Vagina (tissue), 2 donors: ENCODE measurements around the gene SSTR5. TPM values are rescaled to one million over a fixed set of nuclear protein-coding genes. Genes with fewer than 3 reads are reported as not detected.

Experiments used
- DNase-seq, 2 donors: peaks; one replicate each; pipeline ENCODE4 v3.0.0-alpha.2; 2017; ENCODE audit errors: extremely low spot score in 2 of 2
- H3K27ac ChIP-seq: fragments of 200-600 bp; sonication (generic); one replicate; pipeline ENCODE4 v1.5.1; 2019
- H3K27me3 ChIP-seq: fragments of 200-600 bp; sonication (generic); one replicate; pipeline ENCODE4 v1.5.1; 2019
- H3K36me3 ChIP-seq, 2 donors: fragments of 200-600 bp; sonication (generic); one replicate each; pipeline ENCODE4 v1.5.1; 2017 to 2019
- H3K4me1 ChIP-seq: fragments of 200-600 bp; sonication (generic); one replicate; pipeline ENCODE4 v1.5.1; 2019
- H3K4me3 ChIP-seq, 2 donors: fragments of 200-600 bp; sonication (generic); 1 replicate in 1 of 2; 2 replicates in 1 of 2; pipeline ENCODE4 v1.5.1; 2016 to 2019
- H3K9me3 ChIP-seq: fragments of 200-600 bp; sonication (generic); one replicate; pipeline ENCODE4 v1.5.1; 2019
- POLR2A ChIP-seq, 2 donors: fragments of 450-650 bp; IDR thresholded peaks; one replicate each; pipeline ENCODE4 v1.6.1; 2017; ENCODE audit warnings: antibody characterized with exemption in 2 of 2, mild to moderate bottlenecking in 2 of 2, moderate library complexity in 2 of 2
- POLR2AphosphoS5 ChIP-seq, 2 donors: sonication (generic); formaldehyde crosslinking; IDR thresholded peaks; one replicate each; pipeline ENCODE4 v1.9.0; 2017; ENCODE audit warnings: antibody characterized with exemption in 2 of 2, mild to moderate bottlenecking in 2 of 2, low read depth in 1 of 2; ENCODE audit not compliant: insufficient read depth in 1 of 2
- intact Hi-C: fragments of 100-400 bp; cut with DNase I; formaldehyde crosslinking; loops from one replicate; pipeline ENCODE4 v1.15.1; 2023
- total RNA-seq: library from RNA; depleted of rRNA; stranded (reverse); fragments of >200 nt; gene quantifications from one replicate; pipeline ENCODE4 v1.2.3, GENCODE V29; 2016
- TF ChIP-seq, protein P1 (sequence below), 3 experiments: fragments of 450-650 bp in 2 of 3; fragments of 200-600 bp in 1 of 3; sonication (generic) in 1 of 3; IDR thresholded peaks; one replicate each; pipeline ENCODE4 v1.5.1; 2017 to 2019; ENCODE audit warnings: antibody characterized with exemption in 3 of 3, mild to moderate bottlenecking in 2 of 3, moderate library complexity in 2 of 3

The SSTR5 gene
- total RNA-seq, 1 donor from 2014 or later: 0.98 TPM

DNA sequence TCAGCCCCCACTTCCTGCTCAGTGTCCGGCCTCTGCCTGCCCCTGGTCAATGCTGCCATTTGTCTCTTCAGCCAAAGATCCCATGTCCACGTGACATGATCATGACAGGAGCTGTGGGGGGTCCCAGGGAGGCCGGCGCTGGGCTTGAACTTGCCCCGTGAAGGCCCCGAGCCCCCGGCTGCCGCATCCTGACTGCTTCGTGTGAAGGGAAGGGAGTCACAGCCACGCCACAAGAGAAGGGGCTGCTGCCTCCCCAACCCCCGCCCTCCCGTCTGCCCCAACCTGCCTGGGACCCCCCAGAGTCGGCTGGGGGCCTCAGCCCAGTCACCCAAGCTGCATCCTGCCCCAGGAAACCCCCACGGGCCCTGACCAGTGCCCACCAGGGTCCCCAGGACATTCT, 14.3 kb upstream of the SSTR5 start:
- no peak overlapping the region for H3K27ac ChIP-seq
- H3K36me3 ChIP-seq: no peaks in the 10 kb centered on the region
- H3K4me1 ChIP-seq: peaks cover 6% of the 10 kb centered on the region
- DNase-seq: no peak
- no peaks in the 10 kb centered on the region for H3K9me3 ChIP-seq
- H3K27me3 ChIP-seq: no peaks in the 10 kb centered on the region
- TF ChIP-seq POLR2A (IDR thresholded peaks at IDR 0.05) (no peak), POLR2AphosphoS5 (IDR thresholded peaks at IDR 0.05; ENCODE audit: insufficient read depth in 1 of 2, low read depth in 1 of 2) (no peak)
- TF ChIP-seq, protein P1, sequence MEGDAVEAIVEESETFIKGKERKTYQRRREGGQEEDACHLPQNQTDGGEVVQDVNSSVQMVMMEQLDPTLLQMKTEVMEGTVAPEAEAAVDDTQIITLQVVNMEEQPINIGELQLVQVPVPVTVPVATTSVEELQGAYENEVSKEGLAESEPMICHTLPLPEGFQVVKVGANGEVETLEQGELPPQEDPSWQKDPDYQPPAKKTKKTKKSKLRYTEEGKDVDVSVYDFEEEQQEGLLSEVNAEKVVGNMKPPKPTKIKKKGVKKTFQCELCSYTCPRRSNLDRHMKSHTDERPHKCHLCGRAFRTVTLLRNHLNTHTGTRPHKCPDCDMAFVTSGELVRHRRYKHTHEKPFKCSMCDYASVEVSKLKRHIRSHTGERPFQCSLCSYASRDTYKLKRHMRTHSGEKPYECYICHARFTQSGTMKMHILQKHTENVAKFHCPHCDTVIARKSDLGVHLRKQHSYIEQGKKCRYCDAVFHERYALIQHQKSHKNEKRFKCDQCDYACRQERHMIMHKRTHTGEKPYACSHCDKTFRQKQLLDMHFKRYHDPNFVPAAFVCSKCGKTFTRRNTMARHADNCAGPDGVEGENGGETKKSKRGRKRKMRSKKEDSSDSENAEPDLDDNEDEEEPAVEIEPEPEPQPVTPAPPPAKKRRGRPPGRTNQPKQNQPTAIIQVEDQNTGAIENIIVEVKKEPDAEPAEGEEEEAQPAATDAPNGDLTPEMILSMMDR (IDR thresholded peaks at IDR 0.05): no peak
- intact Hi-C loops: loop anchor here (10.0 kb wide), 1 partner anchor 343 kb away; the partner anchor contains the start of gene METRN
- H3K4me3 ChIP-seq: no peak overlapping the region

DNA sequence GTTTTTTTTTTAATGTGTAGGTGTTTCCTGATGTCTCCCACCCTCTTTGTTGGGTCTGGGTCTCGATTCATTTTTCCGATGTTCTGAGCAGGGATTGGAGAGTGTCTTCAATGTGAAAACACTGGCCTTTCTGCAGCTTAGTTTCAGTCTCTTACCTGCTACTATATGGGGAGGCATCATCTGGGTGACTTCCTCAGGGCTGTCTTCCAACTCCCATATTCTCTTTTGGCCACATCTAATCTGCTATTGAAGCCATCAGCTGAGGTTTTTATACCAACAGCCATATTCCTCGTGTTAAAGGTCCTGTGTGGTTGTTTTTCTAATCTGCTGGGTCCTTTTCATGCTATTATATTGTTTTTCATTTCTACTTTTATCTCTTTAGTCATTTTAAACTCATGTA, 13.2 kb upstream of the SSTR5 start:
- DNase-seq: no peak
- H3K27ac ChIP-seq: no peak overlapping the region
- intact Hi-C loops: loop anchor here (10.0 kb wide), 1 partner anchor 345 kb away; the partner anchor contains the start of gene METRN

DNA sequence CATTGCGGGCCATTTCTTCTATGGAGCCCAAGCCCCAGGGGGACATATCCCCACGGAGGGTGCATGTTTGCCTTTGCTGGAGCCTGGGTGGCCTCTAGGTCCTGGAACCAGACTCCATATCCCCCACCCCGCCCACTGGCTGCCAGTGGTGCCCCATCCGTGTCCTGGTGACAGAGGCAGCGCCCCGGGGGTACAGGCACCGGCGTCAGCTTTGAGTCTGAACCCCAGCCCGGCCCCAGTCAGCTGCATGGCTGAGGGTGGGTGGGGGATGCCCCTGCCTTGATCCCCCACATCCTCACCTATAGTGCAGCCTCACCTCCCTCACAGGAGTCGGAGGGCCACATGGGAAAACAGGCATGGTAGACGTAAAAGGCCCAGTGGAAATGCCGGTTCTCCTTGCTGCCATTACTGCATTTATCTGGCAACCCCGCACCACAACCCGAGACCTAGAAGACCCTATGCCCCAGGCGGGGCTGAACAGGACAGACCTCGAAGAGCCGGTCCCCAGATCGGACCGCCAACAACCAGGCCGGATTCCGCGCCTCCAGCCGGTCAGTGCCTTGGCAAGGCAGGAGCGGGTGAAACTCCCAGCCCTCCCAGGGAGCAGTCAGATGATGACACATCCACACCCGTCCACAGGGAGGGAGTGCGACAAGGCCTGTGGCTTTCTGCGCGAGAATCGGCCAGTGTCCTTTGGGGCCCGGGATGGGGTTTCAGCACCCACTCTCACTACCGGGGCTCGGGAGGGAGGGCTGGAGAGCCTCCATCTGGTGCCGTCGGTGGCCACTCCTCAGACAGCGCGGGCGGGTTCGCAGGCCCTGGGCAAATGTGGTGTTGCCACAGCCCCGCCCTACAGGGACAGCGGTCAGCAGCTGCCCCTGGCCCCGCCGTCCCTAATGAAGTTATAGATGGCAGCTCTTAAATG, 11.9 kb upstream of the SSTR5 start:
- no peaks in the 10 kb centered on the region for H3K4me1 ChIP-seq
- H3K9me3 ChIP-seq: no peaks in the 10 kb centered on the region
- no peaks in the 10 kb centered on the region for H3K27me3 ChIP-seq
- no peak overlapping the region for H3K4me3 ChIP-seq
- intact Hi-C loops: no loop called here
- H3K36me3 ChIP-seq: no peaks in the 10 kb centered on the region
- TF ChIP-seq POLR2AphosphoS5 (IDR thresholded peaks at IDR 0.05; ENCODE audit: insufficient read depth in 1 of 2, low read depth in 1 of 2) (no peak), POLR2A (IDR thresholded peaks at IDR 0.05) (no peak)
- TF ChIP-seq, protein P1 (IDR thresholded peaks at IDR 0.05): no peak
- DNase-seq: no peak
- no peak overlapping the region for H3K27ac ChIP-seq

More for the DNA sequence above, 13.2 kb upstream of the SSTR5 start:
- H3K9me3 ChIP-seq: no peaks in the 10 kb centered on the region
- no peak overlapping the region for H3K4me3 ChIP-seq
- no peaks in the 10 kb centered on the region for H3K27me3 ChIP-seq
- peaks cover 6% of the 10 kb centered on the region for H3K4me1 ChIP-seq
- H3K36me3 ChIP-seq: no peaks in the 10 kb centered on the region
- TF ChIP-seq POLR2AphosphoS5 (IDR thresholded peaks at IDR 0.05; ENCODE audit: insufficient read depth in 1 of 2, low read depth in 1 of 2): no peak
- no peak for TF ChIP-seq POLR2A (IDR thresholded peaks at IDR 0.05)
- TF ChIP-seq, protein P1 (IDR thresholded peaks at IDR 0.05): no peak

DNA sequence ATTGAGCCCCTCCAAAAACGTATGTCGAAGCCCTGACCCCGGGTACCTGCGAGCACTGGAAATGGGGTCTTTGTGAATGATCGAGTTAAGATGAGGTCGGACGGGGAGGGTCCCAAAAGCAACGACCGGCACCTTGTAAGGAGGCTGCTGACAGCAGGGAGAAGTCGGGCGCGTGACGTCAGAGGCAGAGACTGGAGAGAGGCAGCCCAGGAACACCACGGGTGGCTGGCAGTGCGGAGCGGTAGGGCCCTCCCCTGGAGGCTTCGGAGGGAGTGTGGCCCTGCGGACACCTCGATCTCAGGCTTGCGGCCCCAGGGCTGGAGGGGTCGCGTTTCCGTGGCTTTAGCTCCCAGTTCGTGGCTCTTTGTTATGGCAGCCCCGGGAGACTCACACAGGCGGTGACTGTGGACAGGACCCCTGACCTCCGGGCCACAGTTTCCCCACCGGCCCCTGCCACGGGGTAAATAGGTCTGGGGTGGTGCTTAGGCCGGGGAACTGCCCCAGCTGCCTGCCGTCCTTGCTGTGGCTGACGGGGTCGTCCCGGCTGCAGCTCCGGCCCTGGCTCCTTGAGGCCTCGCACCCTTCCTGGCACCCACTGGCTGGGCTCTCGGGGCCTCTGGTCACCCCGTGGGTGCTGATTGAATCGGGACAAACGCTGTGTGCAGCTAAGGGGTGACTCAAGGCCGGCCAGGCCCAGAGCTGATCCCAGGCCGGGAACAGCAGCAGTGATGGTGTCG, 10.6 kb upstream of the SSTR5 start:
- Histone ChIP-seq H3K9me3 (no peaks in the 10 kb centered on the region), H3K27ac (no peak overlapping the region), H3K27me3 (no peaks in the 10 kb centered on the region), H3K4me1 (no peaks in the 10 kb centered on the region), H3K36me3 (no peaks in the 10 kb centered on the region), H3K4me3 (no peak overlapping the region)
- TF ChIP-seq, protein P1 (IDR thresholded peaks at IDR 0.05): no peak
- TF ChIP-seq POLR2AphosphoS5 (IDR thresholded peaks at IDR 0.05; ENCODE audit: insufficient read depth in 1 of 2, low read depth in 1 of 2) (no peak), POLR2A (IDR thresholded peaks at IDR 0.05) (no peak)
- DNase-seq: no peak
- intact Hi-C loops: no loop called here
